HAP-1 (cell line): Measurements from ENCODE around the gene PLCD3.

ENCODE experiments used
- DNase-seq, 2 experiments: peaks; one replicate each; pipeline ENCODE4 v3.0.0-alpha.2; 2016 to 2020; ENCODE audit warnings: low spot score in 2 of 2
- H3K27me3 ChIP-seq: fragments of 250-450 bp; sonication (Bioruptor Pico); 2 replicates; pipeline ENCODE4 v1.5.1; 2020; ENCODE audit warnings: low read depth, mild to moderate bottlenecking, moderate library complexity
- H3K36me3 ChIP-seq: fragments of 250-450 bp; sonication (Bioruptor Pico); replicated peaks from 2 replicates; pipeline ENCODE4 v1.5.1; 2020; ENCODE audit warnings: mild to moderate bottlenecking
- H3K4me1 ChIP-seq: fragments of 250-450 bp; sonication (Bioruptor Pico); 2 replicates; pipeline ENCODE4 v1.5.1; 2020; ENCODE audit warnings: mild to moderate bottlenecking
- H3K4me3 ChIP-seq: fragments of 250-450 bp; sonication (Bioruptor Pico); 2 replicates; pipeline ENCODE4 v1.5.1; 2020; ENCODE audit warnings: mild to moderate bottlenecking, moderate library complexity
- H3K9me3 ChIP-seq: fragments of 250-450 bp; sonication (Bioruptor Pico); 2 replicates; pipeline ENCODE4 v1.5.1; 2020; ENCODE audit warnings: mild to moderate bottlenecking, moderate library complexity
- in situ Hi-C: fragments of 300-500 bp; cut with MboI; formaldehyde crosslinking; loops from 3 replicates; pipeline ENCODE4 v1.14.3; 2020; ENCODE audit warnings: low sequenced_read_pairs, inconsistent platforms, mixed read lengths

PLCD3 gene

GRCh38 chr17:45146166-45146565, 13.9 kb upstream of the PLCD3 start:
- H3K27me3 ChIP-seq = no peaks in the 10 kb centered on the region
- DNase-seq = no peak
- H3K4me1 ChIP-seq = peaks cover 4% of the 10 kb centered on the region
- H3K36me3 ChIP-seq = no peaks in the 10 kb centered on the region; the same call in 1 of the 2 replicates
- no peaks in the 10 kb centered on the region for H3K9me3 ChIP-seq
- in situ Hi-C loops = no loop called here
- H3K4me3 ChIP-seq = no peak overlapping the region

GRCh38 chr17:45145035-45145389, 12.7 kb upstream of the PLCD3 start:
- no peak overlapping the region for H3K4me3 ChIP-seq
- no peaks in the 10 kb centered on the region; the same call in 1 of the 2 replicates for H3K36me3 ChIP-seq
- in situ Hi-C loops = no loop called here
- H3K4me1 ChIP-seq = no peaks in the 10 kb centered on the region
- no peaks in the 10 kb centered on the region for H3K27me3 ChIP-seq
- DNase-seq = no peak
- no peaks in the 10 kb centered on the region for H3K9me3 ChIP-seq

DNA sequence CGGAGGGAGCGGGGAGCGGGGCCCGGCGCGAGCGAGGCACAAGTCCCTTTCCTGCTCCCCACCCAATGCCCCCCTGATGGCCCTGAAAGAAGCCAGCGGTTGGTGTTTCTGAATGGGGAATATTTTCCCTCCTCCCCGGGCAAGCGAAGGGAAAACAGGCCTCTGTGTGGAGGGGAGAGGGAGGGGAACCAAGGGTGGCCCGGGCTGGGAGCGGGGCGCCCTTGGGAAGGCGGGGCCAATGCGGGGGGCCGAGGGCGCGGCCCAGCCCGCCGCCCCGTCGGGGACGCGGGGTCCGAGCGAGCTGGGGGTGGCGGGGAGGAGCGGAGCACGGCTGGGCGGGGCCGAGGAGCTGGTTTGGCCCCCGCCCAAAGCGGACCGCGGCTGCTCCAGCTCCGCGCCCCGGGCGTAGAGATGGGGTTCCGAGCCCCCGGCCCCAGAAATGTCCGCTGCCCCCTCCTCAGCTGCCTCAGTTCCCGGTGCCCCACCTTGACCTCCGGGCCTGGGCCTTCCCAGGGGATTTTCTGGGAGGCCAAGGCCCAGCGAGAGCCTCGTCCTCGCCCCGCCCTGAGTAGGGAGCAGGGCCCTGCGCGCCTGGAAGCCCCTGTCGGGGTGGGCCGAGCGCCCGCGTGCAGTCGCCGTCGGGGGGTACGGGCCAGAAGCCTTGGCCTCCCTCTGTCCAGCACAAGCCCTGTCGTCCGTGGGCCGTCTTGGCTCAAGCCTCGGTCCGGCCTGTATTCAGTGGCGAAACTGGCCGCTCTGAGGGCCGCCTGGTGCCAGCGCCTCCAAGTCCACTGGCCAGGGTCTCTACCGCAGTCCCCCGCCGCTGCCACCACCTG, 12.1 kb upstream of the PLCD3 start:
- Histone ChIP-seq H3K4me3 (no peak overlapping the region), H3K4me1 (no peaks in the 10 kb centered on the region), H3K36me3 (no peaks in the 10 kb centered on the region; the same call in 1 of the 2 replicates), H3K9me3 (no peaks in the 10 kb centered on the region), H3K27me3 (no peaks in the 10 kb centered on the region)
- DNase-seq = no peak
- in situ Hi-C loops = no loop called here

- Histone ChIP-seq H3K4me1 (no peaks in the 10 kb centered on the region), H3K27me3 (no peaks in the 10 kb centered on the region), H3K9me3 (no peaks in the 10 kb centered on the region), H3K36me3 (no peaks in the 10 kb centered on the region; the same call in 1 of the 2 replicates), H3K4me3 (no peak overlapping the region)
- no peak for DNase-seq
- in situ Hi-C loops = no loop called here
Measured at GRCh38 chr17:45143767-45144198, 11.5 kb upstream of the PLCD3 start.

DNA sequence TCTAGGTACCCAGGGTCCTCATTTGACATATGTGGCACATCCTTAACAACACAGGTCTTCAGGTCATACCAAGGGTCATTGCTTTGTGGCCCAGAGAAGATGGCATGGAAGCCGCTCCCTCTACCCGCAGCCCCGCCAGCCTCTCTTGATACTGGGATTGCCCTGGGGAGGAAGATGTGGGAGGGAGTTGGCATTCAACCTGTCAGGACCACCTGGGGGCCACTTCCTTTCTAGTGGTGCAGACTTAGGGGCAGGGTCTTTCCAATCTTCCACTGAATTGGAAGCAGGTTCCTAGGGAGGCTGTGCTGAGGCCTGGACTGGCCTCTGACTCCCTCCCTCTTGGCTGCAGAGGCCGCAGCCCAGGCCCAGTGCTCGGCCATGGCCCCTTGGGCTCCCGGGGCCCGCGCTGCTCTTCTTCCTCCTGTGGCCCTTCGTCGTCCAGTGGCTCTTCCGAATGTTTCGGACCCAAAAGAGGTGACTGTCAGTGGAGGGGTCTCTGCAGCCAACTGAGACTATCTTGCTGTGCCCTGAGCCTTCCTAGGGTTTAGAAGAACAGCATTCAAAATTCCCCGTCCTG, 10.9 kb upstream of the PLCD3 start:
- in situ Hi-C loops = no loop called here
- H3K4me3 ChIP-seq = no peak overlapping the region
- H3K36me3 ChIP-seq = no peaks in the 10 kb centered on the region; the same call in none of the 2 replicates
- no peaks in the 10 kb centered on the region for H3K9me3 ChIP-seq
- DNase-seq = no peak
- no peaks in the 10 kb centered on the region for H3K27me3 ChIP-seq
- H3K4me1 ChIP-seq = no peaks in the 10 kb centered on the region

- Histone ChIP-seq H3K9me3 (no peaks in the 10 kb centered on the region), H3K4me3 (no peak overlapping the region), H3K4me1 (peaks cover 7% of the 10 kb centered on the region), H3K27me3 (no peaks in the 10 kb centered on the region), H3K36me3 (no peaks in the 10 kb centered on the region; the same call in none of the 2 replicates)
- DNase-seq = no peak
- in situ Hi-C loops = loop anchor here (5.0 kb wide), 1 partner anchor 58 kb away; no protein-coding TSS in a partner anchor
Measured at GRCh38 chr17:45139533-45139920, 7.2 kb upstream of the PLCD3 start.

DNA sequence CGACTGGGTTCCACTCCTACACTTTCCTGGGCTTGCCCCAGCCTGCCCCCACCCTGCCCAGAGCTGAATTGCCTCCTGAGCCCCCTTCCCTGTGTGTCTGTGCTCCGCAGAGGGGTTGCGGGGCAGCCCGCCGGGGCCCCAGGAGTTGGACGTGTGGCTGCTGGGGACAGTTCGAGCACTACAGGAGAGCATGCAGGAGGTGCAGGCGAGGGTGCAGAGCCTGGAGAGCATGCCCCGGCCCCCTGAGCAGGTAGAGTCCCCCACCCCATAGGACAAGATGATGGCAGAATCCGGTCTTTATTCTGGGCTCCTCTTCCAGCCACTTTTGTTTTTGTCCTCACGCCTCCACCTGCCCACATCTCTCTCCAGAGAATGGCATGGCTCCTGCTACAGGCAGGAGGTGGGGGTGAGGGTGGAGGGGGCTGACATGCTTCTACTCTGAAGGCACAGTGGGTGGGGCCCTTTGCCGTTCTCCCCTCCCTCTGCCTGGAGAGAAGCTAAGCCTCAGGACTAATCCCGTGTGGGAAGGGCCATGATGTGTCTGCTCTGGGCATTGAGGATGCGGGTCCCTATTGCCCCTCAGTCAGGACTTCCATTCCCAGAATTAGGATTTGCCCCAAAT, 6.7 kb upstream of the PLCD3 start:
- in situ Hi-C loops = loop anchor here (5.0 kb wide), 1 partner anchor 58 kb away; no protein-coding TSS in a partner anchor
- Histone ChIP-seq H3K4me3 (no peak overlapping the region), H3K9me3 (no peaks in the 10 kb centered on the region), H3K4me1 (peaks cover 7% of the 10 kb centered on the region), H3K27me3 (no peaks in the 10 kb centered on the region), H3K36me3 (no peaks in the 10 kb centered on the region; the same call in none of the 2 replicates)
- DNase-seq = no peak

DNA sequence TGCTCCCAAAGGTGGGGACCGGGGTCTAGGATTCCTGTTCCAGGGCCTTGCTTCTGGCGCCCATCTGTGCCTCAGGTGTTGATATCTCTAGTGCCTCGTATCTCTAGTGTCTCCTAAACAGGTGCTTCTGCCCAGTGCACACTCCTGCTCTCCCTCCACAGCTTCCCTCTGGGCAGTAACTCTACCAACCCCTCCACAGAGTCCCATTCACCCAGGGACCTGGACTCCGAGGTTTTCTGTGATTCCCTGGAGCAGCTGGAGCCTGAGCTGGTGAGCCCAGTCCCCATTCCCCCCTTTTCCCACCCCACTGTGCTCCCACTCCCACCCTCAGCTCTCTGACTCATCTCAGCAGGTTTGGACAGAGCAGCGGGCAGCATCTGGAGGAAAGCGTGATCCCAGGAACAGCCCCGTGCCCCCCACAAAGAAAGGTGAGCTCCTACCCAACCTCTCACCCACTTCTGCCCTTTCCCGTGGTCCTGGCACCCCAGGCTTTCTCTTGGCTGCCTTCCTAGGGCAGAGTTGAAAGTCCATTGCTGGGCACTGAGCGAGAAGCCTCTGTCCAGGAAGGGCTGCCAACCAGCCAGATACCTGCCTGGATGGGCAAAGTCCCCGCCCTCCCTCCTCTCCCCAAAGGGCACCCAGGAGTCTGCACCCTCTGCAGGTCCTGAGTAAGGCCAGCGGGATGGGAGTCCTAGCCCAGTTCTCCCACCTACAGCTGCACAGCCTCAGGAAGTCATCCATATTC, 5.4 kb upstream of the PLCD3 start:
- in situ Hi-C loops = loop anchor here (5.0 kb wide), 1 partner anchor 60 kb away; no protein-coding TSS in a partner anchor
- no peaks in the 10 kb centered on the region for H3K27me3 ChIP-seq
- no peaks in the 10 kb centered on the region; the same call in 1 of the 2 replicates for H3K36me3 ChIP-seq
- peaks cover 7% of the 10 kb centered on the region for H3K4me1 ChIP-seq
- DNase-seq = no peak
- no peak overlapping the region for H3K4me3 ChIP-seq
- H3K9me3 ChIP-seq = no peaks in the 10 kb centered on the region

DNA sequence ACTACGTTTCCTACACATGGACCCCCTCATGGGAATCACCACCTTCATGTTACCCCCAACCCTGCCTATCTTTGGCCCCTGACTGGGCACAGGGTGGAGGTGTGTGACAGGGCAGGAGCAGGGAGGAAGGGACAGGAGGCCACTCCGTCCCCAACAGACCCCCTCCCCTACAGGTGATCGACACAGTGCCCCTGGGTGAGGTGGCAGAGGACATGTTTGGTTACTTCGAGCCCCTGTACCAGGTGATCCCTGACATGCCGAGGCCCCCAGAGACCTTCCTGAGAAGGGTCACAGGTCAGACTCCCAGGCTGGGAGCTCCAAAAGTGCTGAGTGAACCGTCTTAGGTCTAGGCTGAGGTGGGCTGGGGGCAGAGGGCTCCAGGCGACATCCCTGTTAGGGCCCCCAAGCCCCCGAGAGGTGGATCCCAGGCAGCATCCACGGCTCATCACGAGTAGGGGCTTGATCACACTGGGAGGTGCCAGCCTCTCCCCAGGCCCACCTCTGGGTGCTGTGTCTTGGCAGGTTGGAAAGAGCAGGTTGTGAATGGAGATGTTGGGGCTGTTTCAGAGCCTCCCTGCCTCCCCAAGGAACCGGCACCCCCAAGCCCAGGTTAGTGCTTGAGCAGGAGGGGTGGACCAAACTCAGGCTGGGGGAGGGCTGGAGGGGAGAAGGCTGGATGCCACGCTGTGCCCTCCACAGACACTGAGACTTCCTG, 4.7 kb upstream of the PLCD3 start:
- Histone ChIP-seq H3K4me1 (peaks cover 7% of the 10 kb centered on the region), H3K36me3 (no peaks in the 10 kb centered on the region; the same call in 1 of the 2 replicates), H3K4me3 (no peak overlapping the region), H3K9me3 (no peaks in the 10 kb centered on the region), H3K27me3 (no peaks in the 10 kb centered on the region)
- in situ Hi-C loops = loop anchor here (5.0 kb wide), 1 partner anchor 60 kb away; no protein-coding TSS in a partner anchor
- no peak for DNase-seq

- Histone ChIP-seq H3K36me3 (no peaks in the 10 kb centered on the region; the same call in 1 of the 2 replicates), H3K4me1 (peaks cover 11% of the 10 kb centered on the region), H3K4me3 (peak overlapping the region; percentile 46), H3K9me3 (no peaks in the 10 kb centered on the region), H3K27me3 (no peaks in the 10 kb centered on the region)
- in situ Hi-C loops = loop anchor here (5.0 kb wide), 1 partner anchor 61 kb away; no protein-coding TSS in a partner anchor
- no peak for DNase-seq
Measured at GRCh38 chr17:45135978-45136791, 3.9 kb upstream of the PLCD3 start.

- Histone ChIP-seq H3K9me3 (no peaks in the 10 kb centered on the region), H3K27me3 (no peaks in the 10 kb centered on the region), H3K4me1 (peaks cover 14% of the 10 kb centered on the region), H3K36me3 (no peaks in the 10 kb centered on the region; the same call in 1 of the 2 replicates), H3K4me3 (peak within 1 kb of the TSS; percentile 46)
- DNase-seq = peak; percentile 97 to 98
- in situ Hi-C loops = loop anchor here (5.0 kb wide), 1 partner anchor 62 kb away; no protein-coding TSS in a partner anchor
Measured at GRCh38 chr17:45135192-45135977, 3.1 kb upstream of the PLCD3 start, which contains the start of gene ACBD4. ACBD4 (plus strand) TSS chr17:45135687; CDS start chr17:45136145, 458 bp downstream.
